ENCODE results near the gene RBM44.
"Not testable (repeated sequence)": the region's sequence is repeated elsewhere in the genome, so short reads cannot be mapped to it uniquely, and the experiment has no call there.

The RBM44 gene

DNA sequence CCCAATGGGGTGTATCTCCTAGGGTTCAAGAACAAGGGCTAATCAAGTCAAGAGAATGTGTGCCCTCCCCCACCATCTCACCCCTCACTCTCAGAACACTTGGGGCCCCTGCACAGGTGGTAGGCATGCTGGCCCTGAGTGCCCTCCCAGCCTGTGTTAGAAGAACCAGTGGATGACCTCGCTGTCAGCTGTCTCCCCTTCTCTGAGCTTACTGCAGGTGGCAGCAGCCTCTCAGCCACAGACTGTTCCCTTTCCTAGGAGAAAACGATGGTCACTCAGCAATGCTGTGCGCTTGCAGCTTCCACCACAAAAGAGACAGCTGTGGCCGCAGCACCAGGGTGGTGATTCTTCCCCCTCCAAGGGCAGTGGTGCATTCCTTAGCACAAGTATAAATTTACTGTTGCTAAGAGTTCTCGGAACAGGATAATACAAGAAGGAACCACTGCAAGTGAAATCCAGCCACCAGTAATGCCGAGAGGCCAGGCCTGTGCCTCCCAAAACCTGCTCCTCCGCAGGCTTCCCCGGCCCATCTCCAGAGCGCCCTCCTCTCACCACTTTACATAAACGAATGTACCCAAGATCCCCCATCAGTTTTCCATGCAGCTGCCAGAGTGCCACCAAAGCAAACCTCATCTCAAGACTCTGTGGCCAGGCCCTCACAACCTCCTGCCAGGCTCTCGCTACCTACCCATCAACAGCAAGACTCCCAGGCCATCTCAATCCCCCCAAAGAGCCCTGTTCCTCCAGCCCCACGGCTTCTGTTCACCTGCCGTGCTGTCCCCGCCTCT is 59.9 kb downstream of the RBM44 start:
- peak; percentile 87 for DNase-seq

DNA sequence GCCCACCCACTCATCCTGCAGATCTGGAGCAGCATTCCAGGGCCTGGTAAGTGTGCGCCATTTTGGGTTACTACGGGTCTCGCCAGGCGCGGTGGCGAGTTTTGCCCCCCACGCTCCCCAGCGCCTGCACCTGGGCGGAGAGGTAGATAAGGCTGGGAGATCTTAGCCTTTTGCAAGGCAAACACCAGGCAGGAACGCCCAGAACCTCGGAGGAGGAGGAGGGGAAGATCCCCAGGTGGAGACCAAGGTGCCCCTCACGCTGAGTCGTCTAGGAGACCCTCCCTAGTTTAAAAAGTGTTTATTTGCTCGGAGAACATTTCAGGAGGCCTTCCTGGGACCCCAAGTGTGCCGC is 60.5 kb downstream of the RBM44 start:
- DNase-seq: no peak

DNA sequence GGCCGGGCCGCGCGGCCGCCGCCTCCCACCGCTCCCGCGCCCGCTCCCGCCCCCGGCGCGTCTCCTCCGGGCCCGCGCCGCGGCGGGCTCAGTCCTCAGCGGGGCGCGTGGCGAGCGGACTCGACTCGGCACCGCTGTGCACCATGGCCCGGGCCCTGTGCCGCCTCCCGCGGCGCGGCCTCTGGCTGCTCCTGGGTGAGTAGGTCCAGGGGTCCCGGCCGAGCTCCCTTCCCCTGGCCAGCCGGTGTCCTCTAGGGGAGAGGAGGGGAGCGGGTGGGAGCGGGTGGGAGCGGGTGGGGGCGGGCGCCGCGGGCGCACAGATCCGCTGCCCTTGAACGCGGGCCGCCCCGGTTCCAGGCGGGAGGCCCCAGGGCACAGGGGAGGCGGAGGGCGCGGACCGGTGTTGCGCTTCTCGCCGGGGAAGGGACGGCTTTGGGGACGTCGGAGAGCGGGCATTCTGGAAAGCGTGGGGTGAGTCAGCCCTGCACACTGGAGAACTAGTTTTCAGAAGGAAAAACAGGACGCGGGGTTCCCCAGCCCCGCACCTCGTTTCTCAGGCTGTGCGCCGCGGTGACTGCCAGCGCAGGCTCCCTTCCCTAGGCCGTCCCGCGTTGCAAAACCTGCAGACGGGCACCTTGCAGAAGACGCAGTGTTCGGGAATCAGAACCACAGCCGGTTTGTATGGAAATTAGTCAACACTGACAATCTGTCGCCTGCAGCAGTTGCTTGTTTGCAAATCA is 61.1 kb downstream of the RBM44 start, which contains the start of gene RAMP1:
Gene RAMP1 (plus strand): TSS at position 91 of the 740 bp plus-strand sequence. CDS start 53 bp downstream, at position 144.
- DNase-seq: no peak

DNA sequence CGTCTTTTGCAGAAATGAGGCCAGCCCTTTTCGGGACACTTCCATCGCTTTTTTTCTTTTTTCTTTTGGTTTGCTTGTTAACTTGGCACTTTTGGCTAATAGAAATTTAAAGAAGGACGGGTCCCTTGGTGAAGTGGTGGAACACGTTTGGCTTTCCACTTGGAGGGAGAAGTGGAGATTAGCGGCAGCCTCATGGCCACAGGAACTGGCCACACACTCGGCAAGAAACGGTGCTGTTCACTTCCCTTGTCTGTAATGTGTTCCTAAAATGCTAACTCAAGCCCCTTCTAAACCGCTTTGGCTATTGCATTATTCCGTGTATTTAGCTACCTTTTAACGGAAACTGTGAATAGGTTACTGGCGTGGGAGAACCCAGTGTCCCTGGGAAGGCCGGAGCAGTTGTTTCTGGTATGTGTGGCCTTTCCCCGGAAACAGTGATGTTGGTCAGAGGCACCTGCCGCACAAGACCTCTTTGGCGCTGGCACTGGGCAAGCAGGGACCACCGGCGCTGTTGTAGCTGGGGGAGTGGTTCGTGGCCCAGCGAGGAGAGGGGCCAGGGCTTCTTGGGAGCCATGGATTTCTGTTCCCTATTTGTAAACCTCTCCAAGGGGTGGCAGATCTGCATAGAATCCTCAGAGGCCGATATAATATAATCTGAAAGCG is 61.8 kb downstream of the RBM44 start:
- DNase-seq: no peak

DNA sequence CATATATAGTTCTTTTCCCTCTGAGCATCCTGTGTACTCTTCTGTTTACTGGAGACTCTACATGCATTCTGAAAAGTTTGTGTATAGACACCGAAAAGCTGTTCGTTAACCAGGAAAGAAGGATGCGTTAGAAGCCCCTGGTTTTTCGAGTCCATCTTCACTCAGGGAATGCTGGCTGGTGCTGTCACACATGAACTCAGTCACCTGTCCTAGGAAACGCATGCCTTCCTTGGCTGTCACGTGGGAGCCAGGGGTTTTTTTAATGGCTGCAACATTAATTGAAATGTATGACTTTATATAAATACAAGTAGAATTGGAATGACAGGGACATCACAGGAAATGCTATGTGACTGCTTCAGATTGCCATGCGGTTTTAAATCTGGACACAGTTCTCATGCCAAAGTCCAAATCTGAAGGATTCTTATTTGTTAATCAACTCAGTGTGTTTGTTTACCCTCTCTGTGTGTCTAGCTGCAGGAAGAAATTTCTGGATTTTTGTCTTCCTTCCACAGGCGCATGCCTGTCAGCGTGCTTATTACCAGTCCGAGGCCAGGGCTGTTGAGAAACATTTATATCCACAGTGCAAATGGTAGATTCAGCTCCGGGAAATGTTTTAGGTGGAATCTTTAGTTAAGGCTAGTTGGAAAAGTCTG is 63.4 kb downstream of the RBM44 start:
- no peak for DNase-seq

DNA sequence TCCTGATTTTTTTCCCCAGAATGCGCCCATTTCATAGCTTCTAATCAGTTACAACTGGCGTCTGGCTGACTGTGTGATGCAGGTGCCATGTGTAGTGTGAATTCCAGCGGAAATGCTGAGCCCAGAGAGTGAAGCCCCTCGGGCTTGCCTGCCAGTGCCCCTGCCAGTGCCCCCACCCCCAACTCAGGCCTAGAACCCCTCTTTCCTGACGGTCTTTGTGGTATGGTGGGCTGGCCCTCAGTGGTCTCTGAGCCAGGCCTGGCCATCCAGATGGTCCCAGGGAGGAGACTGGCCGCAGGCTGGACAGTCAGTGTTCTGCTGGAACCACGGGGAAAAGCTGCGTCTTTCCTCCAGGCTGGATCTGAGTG is 63.9 kb downstream of the RBM44 start:
- DNase-seq: no peak

DNA sequence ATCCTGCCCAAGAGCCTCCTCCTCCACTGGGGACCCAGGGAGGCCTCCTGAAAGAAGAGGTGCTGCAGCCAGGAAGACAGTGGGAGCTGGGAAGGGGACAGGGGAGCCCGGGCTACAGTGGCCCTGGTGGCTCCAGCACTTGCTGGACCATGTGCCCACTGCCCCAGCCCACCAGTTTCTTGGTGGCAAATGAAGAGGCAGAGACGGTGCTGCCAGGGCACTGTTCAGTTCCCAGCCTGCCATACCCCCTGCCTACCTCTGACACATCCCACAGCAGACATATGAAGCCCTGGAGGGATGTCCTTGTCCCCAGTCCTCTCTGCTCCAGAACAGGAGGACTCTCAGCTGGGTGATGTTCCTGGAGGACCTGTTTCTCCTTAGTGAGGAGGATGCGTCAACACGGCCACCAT is 64.5 kb downstream of the RBM44 start:
- no peak for DNase-seq

DNA sequence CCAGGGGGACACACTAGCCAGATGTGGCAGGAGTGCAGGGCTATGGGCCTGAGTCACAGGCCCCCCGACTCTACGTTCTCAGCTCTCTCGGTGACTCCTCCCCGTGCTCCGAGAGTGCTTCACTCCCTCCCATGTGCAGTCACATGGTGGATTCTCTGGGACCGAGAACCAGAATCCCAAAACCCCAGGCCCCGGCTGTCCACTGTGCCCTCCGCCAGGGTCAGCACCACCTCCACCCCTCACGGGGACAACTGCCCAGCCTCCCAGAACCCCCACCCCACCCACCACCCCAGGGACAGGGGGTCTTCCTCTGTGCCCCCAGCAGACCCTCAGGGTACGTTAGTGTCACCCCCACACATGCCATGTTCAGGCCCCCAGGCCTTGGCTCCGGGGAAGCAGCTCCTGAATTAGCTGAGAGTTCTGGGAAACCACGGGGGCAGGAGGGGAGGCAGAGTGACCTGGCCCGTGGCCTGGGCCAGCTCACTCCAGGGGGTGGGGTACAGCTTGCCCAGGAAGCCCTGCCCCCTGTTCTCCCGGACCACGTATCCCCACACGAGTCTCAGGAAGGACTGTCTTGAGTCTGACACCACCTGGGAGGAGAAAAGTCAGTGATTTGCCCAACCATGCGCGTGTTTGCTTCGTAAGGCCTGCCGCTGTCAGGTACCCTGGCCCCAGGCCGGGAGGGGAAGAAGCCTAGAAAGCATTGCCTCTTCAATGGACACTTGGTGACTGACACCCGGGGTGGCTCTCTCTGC is 65.3 kb downstream of the RBM44 start:
- no peak for DNase-seq

DNA sequence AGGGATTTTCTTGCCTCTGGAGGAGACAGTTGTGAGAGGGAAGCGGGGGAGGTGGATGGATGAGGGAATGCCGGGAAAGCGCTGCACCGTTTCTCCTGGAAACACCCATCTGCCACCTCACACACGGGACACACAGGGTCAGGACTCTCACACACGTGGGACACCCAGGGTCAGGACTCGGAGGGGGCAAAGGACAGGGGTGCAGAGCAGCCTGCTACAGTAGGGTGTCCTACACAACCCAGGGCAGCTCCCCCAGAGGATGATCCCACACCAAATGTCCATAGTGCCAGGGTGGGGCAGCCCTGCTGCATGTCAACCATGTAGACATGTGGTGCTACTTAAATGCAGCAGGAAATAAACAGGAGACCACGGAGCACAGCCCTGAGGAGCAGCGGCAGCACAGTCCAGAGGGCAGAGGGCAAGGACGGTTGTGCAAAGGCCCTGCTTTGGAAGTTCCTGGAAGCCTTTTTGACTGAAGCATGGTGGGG is 65.9 kb downstream of the RBM44 start:
- DNase-seq: no peak

DNA sequence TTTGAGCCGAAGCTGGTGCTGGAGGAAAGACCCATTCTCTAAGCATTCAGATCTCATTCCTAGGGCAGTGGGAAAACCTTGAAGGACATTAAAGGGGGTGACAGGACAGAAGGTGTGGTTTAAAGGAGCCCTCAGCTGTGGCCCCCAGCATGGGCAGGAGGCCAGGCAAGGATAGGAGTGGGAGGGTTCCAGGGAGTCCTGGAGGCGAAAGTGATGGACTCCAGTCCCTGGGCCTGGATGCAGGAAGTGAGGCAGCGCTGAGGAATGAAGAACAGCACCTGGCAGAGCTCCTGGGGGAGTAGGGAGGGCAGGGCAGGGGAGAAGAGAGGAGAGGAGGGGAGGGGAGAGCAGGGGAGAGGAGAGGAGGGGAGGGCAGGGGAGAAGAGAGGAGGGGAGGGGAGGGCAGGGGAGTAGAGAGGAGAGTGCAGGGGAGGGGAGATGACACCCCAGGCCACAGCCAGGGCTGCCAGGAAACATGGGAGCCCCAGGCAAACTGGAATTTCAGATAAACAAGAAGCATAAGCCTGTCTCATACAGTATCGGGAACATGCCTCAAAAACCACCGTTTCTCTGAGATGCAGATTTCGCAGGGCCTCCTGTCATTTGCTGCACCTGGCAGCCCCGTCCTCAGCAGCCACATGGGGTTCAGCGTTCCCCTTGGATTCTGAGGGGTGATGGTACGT is 66.5 kb downstream of the RBM44 start:
- DNase-seq: no peak

DNA sequence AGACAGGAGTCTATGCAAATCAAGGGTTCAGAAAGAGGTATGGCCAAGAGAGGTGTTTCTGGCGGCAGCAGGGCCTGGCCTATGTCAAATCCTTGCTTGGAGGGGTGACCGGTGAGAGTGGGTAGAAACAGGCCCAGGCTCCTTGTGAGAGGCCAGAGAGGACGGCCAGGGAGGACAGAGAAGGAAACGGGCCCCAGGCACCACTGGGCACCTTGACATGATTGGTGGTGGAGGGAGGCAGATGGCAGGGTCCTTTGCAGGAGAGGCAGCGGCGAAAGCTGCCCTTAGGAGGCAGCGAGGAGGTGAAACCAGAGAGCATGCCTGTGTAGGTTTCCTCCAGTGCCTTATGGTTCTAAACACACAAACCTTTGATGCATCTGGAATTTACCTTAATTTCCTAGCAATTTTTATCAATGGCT is 67.1 kb downstream of the RBM44 start:
- no peak for DNase-seq

DNA sequence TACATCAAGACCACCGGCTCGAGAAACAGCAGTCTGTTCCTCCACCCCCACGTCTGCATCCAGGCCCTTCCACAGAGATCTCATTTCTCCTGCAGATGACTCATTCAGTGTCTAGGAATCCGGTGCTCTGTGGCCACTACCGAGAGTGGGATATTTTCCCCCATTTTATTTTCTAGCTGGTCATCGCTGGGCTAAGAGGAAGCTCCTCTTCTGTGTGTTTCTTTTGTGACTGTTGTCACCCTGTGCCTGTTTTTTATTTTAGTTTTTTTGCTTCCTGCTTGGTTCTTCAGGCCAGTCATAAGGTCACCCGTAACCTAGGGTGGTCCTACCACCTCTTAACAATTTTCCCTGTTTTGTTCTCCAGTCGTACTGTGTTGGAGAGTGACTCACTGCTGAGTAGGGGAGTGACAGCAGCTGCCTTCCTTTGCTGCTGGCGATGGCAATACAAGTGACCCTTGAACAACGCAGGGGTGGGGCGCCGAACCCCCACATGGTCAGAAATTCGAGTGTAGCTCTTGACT is 67.6 kb downstream of the RBM44 start:
- DNase-seq: no peak

DNA sequence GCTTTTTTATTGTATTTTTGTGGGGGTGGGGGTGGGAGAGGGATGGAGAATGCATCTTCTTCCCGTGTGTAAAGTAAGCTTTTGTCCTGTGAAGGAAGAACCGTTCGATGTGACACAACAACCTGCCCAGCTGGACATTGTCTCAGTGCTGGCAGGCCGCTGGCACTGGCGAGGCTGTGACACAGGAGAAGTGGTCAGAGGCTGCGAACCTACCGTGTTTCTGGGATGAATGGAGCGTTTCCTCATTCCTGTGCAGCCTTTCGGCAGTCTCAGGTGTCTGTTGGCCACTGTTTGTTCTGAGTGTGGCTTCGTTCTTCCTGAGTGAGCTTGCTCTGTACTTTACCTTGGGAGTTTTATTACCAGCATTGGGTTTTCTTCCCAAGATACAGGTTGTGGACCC is 68.9 kb downstream of the RBM44 start:
- DNase-seq: no peak

DNA sequence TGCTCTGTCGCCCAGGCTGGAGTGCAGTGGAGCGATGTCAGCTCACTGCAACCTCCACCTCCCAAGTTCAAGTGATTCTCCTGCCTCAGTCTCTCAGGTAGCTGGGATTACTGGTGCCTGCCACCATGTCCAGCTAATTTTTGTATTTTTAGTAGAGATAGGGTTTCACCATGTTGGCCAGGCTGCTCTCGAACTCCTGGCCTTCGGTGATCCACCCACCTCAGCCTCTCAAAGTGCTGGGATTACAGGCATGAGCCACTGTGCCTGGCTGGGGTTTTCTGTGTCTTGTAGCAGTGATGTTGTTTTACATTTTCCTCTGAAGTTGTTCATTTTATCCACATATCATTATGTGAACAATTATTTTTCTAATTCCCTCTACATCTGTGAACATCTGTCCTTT is 69.5 kb downstream of the RBM44 start:
- not testable (repeated sequence) for DNase-seq

DNA sequence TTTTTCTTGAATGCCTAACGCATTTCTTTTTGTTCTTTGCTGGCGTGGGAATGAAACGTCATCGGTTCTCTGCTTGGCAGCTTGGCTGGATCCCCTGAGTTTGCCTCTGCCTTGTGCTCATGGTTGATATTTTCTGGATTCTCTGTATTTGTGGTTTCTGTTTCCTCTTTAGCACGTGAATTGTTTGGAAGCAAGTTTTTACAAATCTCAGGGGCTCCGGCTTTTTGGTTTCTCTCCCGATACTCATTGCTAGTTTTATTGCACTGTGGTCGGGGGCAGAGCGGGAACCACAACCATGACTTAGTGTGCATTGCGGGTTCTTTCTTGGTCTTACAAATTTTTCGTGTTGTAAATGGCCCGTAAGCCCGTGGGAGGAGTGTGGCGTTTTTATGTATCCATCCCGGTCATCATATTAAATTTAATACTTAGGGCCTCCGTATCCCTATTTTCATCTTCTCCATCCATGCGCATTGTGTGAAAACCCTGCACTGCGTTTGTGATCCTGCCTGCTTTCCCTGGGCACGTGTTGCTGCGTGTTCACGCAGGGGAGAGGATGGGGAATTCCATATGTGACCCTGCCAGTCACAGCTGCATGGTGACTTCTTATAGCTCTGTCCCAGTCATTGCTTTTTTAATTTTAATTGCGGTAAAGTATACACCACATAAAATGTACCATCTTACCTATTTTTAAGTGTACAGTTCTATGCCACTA is 70.2 kb downstream of the RBM44 start:
- DNase-seq: no peak

DNA sequence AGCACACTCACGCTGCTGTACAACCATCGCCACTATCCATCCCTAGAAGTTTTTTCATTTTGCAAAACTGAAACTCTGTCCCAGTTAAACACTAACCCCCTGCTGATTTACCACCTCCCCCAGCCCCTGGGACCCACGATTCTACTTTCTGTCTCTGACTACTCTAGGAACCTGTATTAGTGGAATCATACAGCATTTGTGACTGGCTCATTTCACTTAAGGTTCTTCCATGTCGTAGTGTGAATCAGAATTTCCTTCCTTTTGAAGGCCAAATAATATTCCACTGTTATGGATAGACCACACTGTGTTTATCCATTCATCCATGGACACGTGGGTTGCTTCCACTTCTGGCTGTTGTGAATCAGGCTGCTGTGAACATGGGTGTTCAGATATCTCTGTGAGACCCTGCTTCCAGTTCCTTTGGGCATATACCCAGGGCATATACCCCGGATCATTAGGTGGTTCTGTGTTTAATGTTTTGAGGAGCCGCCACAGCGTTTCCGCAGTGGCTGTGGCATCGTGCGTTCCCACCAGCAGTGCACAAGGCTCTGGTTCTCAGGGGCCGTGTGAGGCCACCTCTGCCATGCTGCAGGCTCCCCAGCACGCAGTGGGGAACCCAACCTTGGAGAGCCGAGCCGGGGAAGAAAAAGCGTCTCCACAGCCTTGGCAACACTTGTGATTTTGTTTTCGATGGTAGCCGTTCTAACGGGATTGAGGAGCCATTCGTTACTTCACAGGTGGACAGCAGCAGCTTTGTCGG is 70.9 kb downstream of the RBM44 start:
- no peak for DNase-seq

DNA sequence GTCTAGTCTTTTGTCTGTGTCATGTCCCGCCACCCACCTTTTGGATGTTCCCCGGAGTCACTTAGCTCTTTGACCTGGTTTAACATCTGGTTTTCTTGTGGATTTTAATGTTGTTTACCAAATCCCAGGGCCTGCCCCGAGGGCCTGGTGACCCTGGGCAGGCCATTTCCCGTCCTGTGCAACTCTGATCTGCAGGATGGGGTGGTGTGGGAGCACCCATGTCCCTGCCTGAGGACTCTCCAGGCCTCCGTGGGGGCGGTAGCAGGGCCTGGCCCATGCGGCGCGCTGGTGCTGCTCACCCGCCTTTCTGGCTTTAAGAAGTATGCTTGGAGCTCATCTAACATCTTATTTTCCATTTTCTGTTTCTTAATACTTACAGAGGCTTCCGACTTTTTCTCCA is 71.5 kb downstream of the RBM44 start:
- DNase-seq: no peak

DNA sequence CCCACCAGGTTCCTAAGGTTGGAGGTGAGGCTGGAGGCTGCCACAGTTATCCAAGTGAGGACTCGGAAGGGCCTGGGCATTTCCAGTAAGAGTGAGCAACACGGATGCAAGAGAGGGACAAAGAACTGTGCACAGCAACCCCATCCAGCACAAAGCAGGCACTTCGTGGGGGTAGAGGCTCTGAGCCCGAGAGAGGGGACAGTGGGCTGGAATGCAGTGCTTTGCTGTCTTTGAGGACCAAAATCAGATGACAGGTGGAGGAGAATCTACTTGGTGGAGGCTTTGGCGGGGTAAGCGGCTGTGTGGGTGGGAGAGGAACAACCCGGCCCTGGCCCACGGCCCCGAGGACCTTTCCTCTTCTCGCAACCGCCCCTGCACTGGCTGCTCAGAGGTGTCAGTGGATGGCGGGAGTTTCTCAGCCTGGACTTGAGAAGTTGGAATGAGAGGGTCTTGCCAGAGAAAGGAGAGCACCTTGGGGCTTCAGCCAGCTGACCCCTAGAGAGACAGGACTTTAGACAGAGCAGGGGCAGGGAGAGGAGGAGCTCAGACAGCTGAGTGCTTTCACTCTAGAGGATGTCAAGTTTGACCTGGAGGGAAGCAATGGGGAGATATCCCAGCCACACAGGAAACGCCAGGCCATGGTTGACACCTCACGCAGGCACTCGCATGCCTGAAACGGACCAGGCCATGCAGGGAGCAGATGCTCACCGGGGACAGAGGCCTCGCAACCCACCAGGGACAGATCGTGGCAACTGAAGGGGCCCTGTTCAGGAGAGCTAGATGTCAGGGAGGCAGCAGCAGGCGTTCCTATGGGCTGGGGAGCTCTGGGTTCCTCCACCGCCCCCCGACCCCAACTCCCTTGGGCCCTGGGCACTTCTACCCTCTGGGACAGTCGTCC is 72.4 kb downstream of the RBM44 start:
- DNase-seq: no peak

Measured in femur (tissue), 1 donor.